NCI-H187 (cell line): ENCODE measurements around the gene HES3.

Source experiments
- DNase-seq, 2 experiments: peaks; one replicate each; lab custom pipeline; 2025; lab: John Stamatoyannopoulos, UW

Gene HES3

DNA sequence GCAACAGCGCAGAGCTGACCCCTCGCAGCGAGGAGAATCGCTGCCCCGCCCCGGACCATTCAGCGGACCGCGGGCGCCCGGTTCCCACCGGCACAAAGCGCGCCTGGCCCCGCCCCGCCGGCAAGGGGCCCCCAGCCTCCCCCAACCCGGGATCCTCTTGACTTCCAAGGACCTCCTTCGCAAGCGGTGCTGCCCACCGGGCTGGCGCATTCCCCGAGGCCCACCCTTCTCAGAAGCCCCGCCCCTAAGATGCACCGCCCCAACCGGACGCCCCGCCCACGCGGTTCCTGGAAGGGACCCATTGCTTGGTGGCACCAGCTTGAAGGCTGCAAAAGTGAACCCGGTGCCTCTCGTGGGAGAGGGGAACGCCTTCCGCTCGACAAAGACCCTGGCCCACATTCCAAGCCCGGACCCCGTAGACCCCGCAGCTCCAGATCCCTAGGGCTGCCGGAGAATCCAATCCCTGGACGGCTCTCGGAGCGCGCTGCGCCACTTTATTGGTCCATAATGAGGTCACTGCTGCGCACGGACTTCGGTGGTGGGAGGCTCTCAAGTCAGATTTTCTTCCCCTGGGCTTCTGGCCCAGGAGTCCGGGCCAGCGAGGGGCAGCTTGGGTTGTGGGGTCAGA is 2.0 kb downstream of the HES3 start:
- DNase-seq: peak; percentile 39 to 52

DNA sequence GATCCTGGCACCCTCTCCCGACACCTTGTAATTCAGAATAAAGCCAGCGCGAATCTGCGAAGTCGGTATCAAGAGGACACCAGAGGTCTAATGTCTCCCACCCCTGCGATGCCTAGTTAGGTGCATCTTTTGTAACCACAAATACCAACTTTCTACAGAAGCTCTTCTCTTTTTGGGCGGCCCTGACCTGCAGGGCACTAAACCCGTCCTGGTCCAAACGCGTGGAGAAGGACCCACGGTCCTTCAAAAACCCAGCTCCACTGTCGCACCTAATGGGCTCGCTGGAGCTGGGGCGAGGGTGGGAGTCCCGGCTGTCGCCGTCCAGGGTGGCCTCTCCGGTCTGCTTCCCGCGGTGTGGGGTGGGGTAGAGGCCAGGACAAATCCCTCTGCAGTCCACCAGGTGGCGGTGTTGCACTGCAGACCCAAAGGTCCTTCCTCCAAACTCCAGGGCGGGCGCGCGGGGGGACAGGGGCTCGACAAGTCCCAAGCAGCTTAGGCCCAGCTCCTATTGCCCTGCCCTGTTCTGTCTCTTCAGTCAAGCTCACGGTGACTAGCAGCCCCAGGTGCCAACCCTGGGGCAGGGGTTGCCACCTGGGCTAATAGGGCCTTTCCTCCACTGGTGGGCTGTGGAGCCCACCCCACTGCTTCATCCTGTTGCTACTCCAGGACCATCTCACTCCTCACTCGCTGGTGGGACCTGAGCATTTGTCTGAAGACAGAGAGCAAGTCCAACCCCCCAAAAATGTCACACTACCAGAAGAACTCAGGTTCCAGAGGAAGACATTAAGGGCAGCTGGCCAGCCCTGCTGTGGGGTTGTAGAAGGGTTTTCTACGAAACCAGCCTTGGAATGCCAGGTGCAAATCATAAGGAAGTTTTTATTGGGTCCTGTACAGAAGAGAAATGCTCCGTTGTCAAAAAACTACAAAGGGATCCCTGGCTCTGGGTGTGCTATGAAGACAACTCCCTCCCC is 2.8 kb downstream of the HES3 start:
- peak; percentile 33 to 60 for DNase-seq

GRCh38 chr1:6247651-6248050 is 3.7 kb downstream of the HES3 start:
- no peak for DNase-seq

DNA sequence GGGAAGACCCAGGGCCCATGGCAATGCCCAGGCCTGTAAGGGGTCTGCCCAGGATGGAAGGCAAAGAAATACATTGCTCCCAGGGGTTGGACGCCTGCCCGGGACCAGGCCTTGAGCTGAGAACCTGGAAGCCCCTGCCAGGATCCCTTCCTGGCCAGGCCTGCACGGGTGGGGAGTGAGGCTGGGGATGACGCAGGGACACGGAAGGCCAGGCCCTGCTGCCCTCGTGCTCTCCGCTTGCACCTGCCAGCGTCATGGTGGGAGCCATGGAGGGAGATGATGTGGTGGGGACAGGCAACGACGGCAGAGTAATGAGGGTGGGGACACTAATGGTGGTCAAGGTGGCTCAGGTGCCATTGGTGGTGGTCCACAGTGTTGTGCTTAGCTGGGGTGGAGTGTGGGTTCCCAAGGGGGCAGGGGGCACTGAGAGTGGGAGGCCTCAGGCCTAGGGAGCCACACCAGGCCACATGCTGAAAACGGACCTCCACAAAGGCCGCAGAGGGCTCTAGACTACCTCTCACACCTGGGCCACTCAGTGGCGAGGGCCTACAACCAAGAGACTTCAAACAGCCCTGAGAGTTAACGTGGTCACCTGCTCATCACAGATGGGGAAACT is 4.3 kb downstream of the HES3 start:
- no peak for DNase-seq

GRCh38 chr1:6248932-6249738 is 5.2 kb downstream of the HES3 start:
- no peak for DNase-seq

DNA sequence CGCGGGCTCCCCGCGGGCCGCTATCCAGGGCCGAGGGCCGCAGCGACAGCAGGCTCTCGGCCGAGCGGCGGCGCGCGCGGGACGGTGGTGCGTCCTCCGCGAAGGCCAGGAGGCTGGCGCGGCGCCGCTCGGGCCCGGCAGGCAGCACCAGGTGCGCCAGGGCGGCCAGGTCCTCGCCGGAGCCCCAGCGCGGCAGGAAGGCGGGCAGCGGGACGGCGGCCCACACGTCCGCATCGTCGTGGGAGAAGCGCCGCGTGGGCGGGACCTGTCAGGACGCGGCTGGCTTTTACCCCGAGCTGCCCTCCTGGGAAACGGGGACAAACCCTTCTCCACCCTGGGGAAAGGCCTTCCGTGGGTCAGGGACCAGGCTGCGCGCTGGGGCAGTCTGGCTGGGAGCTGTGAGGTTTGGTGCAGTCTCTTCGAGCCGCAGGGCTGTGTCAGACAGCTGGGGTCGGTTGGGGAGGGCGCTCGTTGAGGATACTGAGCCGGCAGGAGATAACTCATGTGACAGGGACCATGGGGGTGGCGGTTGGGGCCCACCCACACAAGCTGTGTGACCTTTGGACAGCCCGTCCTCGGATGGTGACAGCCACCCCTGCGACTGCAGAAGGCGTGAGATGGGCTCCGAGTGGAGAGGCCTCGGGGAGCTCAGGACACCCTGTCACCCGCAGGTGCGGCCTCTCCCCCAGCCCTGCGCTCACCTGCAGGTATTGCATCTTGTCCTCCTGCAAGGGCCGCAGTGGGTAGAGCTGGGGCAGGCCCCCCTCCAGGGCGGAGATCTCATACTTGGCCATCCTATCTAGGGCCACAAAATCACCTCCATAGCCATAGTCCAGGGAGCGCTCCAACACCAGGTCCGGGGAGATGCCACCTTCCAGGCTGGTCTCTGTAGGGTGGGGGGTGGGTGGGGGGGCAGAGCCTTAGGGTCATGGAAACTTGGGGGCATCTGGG is 6.0 kb downstream of the HES3 start:
- DNase-seq: no peak

GRCh38 chr1:6251233-6251632 is 7.3 kb downstream of the HES3 start:
- no peak for DNase-seq

GRCh38 chr1:6251681-6252373 is 7.8 kb downstream of the HES3 start:
- DNase-seq: no peak

DNA sequence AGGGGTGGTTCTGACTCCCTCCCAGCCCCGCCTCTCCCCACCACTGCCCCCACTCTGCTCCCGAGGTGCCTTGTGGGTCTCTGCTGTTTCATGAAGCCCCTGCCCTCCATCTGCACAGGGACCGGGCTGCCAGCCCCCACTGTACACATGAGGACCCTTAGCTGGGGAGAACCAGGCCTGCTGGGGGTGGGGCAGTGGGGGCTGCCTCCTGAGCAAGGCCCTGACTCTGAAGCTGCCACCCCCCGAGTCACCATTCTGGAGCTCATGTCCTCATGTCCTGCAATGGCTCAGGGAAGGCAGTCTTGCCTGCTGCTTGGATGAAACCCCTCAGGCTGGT is 8.4 kb downstream of the HES3 start:
- no peak for DNase-seq

GRCh38 chr1:6253380-6253779 is 9.4 kb downstream of the HES3 start:
- DNase-seq: no peak

DNA sequence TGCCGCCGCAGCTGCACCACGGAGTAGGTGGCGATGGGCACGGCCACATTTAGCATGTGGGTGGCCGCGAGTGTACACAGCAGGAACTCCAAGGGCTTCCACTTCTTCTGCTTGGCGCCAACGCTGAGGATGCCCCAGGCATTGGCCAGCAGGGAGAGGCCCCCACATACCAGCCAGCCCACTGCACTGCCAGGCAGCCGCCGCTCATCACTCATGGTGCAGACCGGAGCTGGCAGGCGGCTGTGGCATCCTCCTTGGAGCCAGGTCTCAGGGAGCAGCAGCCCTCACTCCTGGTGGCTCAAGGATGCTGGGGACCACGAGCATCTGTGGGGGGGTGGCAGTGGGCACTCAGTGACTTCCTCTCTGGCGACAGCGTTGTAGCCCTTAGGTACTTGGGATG is 10.7 kb downstream of the HES3 start:
- no peak for DNase-seq

GRCh38 chr1:6256645-6257044 is 12.7 kb downstream of the HES3 start:
- DNase-seq: no peak

- no peak for DNase-seq
Measured at GRCh38 chr1:6257541-6258069, 13.6 kb downstream of the HES3 start.

GRCh38 chr1:6258675-6259074 is 14.7 kb downstream of the HES3 start:
- no peak for DNase-seq

DNA sequence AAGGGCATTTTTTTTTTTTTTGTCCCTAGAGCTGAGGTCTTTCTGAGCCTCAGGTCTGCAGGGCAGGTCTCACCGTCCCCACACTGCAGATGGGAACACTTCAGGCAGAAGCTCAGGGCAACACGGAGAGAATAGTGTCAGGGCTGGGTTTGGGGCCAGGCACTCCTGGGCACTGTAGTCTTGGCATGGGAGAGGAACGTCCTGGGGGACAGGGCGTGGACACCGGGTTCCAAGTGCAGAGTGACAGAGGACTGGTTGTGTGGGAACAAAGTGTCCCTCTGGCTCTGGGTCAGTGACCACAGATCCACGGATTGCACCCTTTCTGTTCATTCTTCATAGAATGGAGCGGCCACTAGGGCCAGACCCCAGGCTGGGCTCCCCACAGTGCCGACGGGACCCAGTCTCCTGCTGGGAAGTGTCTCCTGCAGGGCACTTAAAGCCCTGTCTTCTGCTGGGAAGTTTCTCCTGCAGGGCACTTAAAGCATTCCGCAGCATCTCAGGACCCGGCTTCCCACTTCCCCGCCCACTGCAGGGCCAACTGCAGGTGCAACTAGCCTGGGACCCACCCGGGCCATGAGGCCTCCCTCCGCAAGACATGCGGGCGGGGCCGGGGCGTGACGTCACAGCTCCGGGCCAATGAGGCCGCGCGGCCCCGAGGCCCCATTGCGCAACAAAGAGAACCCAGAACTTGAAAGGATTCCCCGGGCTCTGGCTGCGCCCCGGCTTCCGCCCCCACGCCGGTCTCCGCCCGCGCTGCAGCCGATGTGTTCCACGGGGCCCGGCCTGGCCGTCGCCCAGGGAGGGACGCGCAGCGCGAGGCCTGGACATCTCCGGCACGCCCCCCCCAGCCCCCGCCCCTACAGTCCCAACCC is 15.7 kb downstream of the HES3 start:
- DNase-seq: peak in 1 of 2 experiments; percentile 21

DNA sequence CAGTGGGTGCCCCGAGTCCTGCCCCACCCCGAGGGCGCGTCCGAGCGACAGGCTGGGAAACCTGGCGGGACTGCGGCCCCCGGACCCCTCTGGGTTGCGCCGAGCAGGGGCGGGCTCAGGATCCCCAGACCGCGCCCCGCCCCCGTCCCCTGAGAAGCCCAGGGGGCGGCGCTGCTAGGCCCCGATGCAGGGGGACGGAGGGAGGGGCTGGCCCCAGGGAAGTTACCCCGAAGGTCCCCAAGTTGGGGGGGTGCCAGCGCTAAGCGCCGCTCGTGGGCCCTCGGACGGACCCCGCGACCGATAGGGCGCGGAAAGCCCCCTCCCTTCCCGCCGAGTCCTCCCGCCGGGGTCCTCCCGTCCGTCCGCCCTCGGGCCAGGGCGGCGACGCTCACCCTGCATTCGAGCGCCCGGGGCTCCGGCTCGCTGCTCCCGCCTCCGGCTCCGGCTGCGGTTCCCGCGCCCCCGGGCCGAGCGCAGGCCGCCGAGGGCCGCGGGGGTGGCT is 16.5 kb downstream of the HES3 start:
- no peak for DNase-seq

DNA sequence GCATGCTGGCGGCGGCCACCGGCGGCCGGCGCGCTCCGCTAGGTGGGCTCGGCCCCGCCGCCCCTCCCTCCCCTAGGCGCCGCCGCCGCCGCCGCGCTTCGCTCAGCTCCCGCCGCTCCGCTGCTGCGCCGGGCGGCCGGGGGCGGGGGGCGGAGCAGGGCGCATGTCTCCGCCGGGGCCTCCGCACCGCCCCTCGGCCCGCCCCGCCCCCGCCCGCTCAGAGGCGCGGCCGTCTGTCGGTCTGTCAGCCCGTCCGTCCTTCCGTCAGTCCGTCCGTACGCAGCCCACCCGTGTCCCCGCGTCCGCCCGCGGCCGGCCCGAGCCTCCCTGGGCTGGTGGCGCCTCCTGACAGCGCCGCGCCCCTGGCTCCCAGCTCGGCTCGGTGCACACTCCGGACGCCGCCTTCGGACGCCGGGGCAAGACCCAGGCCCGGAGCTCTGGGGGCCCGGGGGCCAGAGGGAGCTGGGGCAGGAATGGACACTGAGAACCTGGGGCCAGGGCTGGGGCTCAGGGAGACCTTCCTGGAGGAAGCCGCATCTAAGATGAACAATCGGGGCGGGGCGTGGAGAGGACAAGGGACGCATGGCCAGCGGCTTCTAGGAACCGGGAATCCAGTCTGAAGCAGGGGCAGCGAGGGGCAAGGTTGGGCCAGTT is 17.1 kb downstream of the HES3 start, which contains the start of gene GPR153:
Gene GPR153 (minus strand): TSS at position 138 of the 654 bp plus-strand sequence. CDS start 6,193 bp downstream, outside the sequence.
- DNase-seq: peak in 1 of 2 experiments; percentile 34

DNA sequence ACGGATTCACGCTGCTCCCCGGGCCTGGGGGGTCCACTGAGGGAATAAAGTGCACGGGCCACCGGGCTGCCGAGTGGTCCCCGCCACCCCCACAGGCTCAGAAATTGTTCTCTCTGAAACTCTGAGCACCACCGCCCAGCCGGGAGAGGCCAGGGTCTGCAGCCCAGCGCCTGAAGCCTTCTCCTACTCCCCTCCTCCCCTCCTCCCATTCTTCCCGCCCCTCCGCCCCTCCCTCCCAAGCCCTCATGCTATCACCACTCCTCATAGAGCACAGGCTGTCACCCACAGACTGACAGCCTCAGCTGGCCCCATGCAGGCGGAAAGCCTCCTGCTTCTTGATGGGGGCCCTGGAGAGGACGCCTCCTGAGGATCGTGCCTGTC is 17.6 kb downstream of the HES3 start:
- DNase-seq: no peak
